Kasumi-1 (cell line): Measurements from ENCODE around the gene TACO1.
A peak's percentile ranks its signal among the peaks of the same experiment; 100 is the strongest.

Experiments used
- DNase-seq, 2 experiments: peaks; one replicate each; lab custom pipeline; 2025; lab: John Stamatoyannopoulos, UW

Gene TACO1

DNA sequence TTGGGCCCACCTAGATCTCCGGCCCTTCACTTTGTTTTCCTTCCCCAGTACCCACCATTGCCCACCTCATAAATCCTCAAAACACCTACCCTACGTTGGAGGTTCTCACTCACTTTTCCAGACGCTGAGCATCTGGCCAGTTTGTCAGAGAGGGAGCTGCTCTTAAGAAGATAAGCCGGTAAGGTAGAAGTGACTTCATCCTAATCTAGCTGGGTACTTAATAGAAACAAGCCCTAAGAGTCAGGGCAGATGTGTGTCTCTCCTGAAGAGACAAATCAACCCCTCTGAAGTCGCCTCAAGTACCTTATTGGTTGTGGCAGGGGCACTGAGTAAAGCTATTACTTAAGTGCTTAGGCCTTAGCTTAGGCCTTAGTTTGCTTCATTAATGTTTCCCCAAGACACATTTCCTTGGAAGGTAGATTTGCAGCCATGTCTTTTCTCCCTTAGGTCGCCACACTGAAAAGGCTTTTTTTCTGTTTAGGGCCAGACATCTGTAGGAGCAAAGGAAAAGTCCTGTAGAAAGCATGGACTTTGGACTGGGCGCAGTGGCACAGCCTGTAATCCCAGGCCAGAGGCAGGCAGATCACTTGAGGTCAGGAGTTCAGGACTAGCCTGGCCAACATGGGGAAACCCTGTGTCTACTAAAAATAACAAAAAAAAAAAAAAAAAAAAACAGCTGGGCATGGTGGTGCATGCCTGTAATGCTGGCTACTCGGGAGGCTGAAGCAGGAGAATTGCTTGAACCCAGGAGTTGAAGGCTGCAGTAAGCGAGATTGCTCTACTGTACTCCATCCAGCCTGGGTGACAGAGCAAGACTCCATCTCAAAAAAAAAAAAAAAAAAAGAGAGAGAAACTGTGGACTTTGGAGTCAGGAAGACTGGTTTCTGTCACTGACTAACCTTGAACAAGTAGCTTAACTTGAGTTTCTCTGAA is 1.0 kb downstream of the TACO1 start:
- no peak for DNase-seq

DNA sequence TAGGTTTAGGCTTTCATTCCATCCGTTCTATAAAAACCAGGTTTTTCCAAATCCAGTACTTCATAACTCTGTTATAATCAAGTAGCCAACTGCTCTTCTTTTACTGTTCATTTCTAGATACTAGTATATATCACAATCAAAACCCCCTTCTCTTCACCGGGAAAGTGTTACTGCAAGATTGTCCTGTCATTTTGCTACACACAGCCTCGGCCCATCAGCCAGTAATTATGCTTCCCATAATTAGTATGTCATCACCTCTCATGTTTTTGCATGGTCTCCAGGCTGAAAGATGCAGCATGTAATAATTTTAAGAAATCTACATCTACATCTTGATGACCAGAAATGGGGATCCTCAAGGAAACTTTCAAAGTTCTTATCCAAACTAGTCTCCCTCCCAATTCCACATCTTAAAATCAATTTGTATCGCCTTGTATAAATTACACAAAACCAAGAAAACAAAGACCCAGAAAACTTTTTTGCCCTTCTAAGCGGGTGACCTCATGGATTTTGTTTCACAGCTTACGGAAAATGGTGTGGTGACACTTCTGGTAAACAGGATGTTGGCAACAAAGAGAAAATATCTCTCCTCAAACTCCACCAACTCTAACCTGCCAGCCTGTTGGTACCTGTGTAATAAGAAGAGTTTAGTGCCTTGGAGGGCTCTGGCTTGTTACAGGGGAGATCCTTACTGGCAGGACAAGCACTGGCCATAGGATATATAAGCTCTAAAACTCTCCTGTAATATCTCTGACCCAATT is 9.3 kb downstream of the TACO1 start:
- no peak for DNase-seq

DNA sequence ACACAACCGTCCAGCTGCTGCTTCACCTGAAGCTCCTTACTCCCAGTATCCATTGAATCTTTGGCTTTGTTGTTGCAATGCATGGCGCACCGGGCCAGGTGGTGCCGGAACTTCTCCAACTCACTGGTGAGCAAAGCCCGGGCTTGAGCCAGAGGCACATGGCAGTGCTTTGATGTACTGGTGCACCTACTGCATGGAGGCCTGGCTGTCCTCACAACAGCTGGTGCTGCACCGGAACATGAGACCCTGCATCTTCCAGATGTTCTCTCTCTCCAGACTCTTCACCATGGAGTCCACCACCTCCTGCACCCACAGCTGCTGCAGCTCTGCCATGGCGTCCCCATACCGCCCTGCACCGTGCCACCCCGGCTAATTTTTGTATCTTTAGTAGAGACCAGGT is 10.2 kb downstream of the TACO1 start:
- DNase-seq = no peak

DNA sequence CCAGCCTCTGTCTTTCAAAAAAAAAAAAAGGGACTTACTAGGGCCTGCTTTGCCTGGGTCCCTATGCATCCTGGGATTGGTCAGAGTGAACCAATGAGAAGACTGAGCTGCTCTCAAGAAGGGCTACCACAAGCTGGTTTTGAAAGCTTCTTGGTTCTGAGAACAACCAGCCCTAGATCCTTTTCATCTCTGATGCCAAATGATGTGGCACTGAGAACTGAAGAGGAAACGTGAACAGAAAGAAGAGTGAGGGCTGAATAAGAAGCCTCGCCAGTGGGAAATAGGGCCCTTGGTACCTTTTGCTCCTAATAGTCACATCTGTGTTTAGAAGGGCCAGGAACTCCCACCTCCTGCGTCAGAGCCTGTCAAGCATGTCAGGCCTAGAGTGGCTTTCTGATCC is 10.7 kb downstream of the TACO1 start:
- DNase-seq = no peak

DNA sequence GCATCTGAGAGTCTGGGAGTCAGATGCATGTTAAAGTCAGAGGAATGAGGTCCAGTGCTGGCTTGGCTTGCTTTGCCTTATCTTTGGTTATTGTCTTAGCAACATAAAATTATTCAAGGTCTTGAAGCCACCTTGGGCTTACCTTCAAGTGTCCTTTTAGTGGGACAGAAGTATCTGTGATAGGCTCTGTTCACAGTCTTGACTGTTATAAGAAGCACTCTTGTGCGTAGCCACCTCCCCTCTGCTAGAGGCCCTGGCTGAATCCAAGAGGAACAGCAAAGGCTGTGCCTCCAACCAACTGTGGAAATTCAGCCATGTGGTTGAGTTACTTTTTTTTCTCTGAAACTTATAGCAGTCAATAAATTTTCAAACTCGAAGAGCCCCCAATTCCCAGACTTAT is 13.0 kb downstream of the TACO1 start:
- no peak for DNase-seq

DNA sequence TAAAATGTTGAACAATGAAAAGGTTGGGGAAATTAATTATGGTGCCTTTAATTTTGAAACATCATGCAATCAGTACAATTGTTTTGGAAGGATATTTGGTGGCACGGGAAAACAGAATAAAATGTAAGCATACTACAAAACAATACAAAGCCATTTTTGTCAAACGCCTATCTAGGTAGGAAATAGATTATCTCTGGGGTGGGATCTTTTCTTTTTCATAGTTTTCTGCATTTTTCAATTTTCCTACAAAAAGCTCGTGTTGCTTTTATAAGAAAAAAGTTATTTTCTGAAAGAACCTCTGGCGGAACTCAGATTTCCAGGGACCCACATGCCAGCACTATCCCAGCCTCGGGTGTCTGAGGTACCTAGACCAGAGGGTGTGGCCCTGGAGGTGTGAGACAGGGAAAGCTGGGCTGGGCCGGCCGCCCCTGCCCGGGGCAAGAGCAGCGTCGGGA is 20.6 kb downstream of the TACO1 start:
- peak in 1 of 2 experiments; percentile 54 for DNase-seq

DNA sequence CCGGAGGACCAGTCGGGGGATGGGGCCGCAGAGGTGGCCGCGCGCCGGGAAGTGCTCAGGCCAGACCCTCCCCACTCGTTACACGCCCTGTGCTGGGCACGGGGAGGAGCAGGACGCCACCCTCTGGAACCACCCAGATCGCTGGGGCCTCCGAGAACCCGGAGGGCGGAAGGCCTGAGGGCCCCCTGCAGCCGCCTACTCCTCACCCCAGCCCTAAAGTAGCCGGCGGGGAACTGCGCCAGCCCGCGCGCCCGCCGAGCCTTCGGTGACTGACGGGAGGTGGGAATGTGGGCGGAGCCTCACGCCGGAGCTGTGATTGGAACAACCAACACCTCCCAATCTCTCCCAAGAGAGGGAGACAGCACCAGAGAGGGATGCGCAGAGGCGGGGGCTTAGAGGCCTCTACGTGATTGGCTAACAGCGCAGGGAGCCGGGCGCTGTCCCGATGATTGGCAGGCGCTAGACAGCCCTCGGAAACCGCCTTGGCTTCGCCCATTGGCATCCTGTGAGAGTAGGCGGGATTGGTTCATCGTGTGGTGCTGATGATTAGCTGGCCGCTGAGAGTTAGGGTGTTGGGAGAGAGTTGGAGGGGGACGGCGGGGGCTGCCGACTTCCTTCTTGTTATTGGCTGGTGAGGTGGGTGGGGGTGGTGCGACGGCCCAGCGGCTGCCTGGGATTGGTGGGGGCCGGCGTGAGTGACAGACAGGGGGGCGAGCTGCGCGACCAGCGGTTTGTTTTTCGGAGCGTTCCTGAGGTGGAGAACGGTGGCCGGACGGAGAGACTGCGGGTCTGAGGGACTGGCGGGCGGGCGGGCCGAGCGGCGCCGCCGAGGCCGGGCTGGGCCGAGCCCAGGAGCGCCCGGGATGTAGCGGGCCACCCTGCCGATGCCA is 21.2 kb downstream of the TACO1 start, which contains the start of gene MAP3K3:
Gene MAP3K3 (plus strand): TSS at position 734 of the 890 bp plus-strand sequence. CDS start 343 bp downstream, outside the sequence.
- DNase-seq = peak; percentile 100

DNA sequence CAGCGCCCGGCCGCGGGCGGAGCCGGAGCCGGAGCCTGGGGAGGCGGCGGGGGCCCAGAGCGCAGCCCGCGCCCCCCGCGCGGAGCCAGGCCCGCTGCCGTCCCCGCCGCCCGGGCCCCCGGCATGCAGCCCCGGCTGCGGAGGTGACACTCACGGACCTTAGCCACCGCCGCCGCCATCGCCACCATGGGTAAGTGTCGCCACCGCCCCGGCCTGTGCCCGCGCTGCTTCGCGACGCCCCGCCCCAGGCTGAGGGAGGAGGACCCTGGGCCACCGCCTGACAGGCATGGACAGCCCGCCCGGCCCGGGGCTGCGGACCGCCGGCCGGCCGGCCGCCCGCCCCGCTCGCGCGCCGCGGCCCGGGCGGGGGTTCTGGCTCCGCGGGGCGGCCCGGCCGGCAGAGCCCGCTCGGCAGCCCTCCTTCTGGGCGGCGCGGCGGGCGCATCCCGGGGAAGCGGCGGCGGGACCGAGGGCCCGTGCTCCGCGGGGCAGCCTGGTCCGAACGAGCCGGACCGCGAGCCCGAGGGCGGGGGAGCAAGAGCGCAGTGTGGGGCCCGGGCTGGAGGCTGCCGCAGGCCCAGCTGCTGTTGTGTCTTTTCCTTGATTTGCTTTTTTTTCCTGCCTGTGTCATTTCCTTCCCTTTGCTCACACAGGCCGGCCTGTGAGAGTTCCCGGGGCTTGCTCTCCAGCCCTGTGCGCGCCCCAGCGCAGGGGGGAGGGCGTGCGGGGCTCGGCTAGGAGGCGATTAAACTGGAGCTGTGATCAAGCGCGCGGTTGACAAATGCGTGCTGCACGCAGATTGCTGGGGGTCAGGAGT is 22.1 kb downstream of the TACO1 start:
- DNase-seq = peak; percentile 81 to 86

DNA sequence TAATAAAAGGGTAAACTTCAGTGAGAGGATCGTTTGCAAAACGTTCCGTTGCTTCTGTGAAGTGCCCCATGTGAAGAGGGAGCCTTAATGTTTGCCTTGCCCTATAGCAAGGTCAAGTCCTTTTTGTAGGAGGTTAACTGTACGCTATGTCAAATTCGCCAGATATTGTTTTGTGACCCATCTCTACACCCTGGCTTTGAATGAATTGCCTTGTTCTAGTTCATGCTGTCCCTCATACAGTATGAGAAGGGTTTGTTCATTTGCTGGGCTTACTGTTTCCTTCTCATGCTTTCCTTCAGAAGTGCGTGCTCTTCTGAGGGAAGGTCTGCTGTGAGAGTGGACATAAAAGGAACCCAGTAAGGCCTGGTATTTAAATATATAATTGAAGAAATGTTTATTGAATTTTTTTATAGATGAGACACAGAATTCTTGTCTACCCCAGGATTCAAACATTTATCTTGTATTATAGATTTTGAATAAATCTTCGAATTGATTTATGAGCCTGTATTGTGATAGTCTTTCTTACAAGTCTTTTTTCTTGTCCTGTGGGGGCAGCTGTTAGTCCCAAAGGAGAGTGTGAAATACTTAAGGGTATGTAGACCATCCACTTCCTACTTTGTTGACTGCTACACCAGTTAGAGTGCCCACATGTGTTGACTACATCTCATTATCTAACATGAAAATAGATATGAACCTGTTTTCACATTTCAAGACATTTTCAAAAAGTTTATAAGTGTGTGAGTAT is 23.3 kb downstream of the TACO1 start:
- peak in 1 of 2 experiments; percentile 44 for DNase-seq

DNA sequence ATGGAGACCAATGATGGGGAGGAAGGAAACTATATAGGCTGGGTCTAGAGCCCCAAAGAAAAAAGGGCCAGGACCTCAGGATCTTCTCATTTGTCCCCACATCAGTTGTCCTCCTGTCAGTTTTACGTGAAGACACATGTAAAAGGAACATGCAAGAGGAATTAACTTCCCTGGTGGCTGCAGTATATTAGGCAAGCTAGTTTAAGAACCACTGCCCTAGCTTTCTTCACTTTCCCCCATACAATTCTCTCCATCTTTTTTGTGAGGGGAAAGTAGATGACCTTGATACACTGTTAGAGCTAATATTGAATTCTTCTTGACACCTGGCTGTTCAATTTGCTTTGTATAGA is 23.8 kb downstream of the TACO1 start:
- peak; percentile 16 to 37 for DNase-seq

DNA sequence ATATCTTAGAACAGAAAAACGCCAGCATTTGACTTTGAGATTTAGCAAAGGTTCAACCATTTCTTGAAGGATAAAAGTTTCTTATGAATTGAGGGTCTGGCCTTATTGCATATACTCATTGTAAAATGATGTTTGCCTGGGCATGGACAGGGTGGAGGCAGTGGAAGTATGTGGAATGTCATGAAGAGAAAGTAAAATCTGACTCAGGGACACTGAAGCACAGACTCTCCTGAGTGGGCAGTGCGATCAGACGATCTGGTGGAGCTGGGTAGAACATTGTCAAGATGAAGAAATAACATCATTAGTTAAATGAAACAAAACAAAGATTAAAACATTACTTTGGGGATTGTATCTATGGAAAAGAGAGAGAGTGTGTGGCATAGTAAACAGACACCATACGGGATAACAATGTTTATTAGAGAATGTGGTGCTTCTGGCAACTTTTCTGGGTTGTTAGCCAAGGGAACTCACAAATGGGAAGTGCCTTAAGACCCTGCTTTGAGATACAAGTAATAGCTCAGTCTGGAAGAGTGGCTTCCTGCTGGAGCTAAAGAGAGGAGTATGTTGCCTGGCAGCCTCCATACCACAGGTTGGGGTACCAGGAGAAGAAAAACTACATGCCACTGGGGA is 26.0 kb downstream of the TACO1 start:
- peak; percentile 40 to 59 for DNase-seq

DNA sequence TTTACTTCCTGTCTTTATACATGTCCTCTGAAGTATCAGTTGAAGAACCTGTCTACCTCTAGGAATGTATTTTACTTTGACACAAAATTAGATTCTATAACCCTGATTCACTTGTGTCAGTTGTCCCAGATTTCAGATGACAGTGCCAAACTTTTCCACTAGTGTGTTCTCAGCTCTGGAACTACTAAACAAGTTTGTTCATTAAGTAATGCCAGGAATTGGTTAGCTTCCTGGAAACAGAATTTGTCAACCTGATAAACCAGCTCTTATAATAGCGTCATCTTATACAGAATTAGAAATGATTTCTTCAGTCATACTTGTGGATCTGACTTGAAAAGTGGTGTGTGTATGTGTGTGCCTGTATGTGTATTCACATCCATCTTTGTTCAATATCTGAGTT is 28.9 kb downstream of the TACO1 start:
- no peak for DNase-seq

DNA sequence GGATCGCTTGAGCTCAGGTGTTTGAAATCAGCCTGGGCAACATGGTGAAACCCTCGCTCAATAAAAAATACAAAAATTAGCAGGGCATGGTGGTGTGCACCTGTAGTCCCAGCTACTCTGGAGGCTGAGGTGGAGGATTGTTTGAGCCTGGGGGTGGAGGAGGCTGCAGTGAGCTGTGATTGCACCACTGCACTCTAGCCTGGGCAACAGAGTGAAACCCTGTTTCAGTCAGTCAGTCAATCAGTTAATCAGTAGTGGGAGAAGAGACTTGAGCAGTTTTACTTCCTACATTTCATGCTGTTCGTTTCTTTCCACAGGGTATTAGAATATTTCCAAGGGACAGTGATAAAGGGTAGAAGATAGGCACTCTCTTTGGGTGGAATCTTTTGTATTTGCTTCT is 30.4 kb downstream of the TACO1 start:
- DNase-seq = no peak

DNA sequence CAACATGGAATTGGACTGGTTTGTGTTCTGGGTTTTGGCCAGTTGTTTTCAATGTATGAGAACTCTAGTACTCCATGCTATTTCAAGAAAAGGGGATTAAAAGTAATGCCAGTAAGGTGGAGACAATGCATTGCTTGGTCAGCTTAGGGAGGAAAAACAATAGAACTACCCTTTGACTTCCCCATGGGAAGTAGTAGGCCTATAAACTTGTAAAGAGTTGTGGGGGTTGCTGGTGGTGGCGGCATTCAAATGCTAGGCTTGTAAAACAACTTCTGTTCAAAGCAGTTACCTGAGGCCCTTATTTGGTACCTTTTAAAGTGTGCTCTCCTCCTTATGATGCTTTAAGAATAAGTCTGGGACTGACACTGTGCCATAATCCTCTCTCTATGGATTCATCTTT is 30.9 kb downstream of the TACO1 start:
- peak in 1 of 2 experiments; percentile 15 for DNase-seq

DNA sequence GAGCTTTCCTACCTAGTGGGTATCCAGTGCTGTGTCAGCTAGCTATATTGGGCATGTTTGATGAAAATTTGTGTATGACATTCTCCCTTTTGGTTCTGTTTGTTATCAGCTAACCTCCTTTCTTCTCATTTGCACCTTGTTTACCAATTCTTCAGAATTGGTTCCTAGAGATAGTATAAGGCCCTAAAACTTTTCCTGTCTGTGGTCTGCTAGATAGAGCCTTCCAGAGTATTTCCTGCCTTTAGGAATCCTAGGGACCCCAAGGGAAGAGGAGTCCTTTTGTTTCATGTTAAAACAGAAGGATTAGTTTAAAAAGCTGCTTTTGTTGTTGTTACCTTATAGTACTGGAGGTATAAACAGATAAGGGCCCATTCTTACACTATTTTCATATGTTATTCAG is 33.0 kb downstream of the TACO1 start:
- peak in 1 of 2 experiments; percentile 41 for DNase-seq

DNA sequence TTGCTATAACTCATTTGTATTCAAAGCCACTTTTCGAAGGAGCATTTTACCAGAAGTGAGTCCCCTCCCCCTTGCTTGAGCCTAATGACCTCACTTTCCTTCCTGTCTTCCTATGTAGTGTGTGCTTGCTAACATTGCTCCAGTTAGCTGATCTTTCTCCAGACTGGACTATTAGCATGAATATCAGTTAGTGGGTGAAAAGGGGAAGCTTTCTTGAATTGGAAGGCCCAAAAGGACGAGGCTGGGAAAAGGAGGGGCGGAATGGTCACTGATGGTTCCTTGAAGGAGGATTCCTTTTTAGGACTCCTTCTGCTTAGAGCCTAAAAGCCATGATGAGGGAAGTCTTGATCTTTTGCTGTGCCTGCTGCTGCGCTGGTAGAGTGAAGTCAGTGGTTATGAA is 33.5 kb downstream of the TACO1 start:
- peak; percentile 96 to 98 for DNase-seq

DNA sequence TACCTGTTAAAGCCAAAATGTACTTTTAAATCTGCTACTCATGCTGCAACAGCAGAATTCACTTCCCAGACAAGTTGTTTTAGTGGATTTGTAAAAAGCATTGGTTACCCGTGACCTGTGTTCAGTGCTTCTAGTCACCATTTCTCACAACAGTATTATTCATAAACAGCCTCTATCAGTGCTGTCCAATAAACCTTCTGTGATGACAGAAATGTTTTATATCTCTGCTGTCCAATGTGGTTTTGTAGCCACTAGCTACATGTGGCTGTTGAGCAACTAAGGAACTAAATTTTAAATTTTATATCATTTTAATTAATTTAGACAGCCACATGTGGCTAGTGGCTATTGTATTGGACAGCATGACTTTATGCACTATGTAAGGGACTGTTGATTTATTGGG is 34.1 kb downstream of the TACO1 start:
- no peak for DNase-seq

DNA sequence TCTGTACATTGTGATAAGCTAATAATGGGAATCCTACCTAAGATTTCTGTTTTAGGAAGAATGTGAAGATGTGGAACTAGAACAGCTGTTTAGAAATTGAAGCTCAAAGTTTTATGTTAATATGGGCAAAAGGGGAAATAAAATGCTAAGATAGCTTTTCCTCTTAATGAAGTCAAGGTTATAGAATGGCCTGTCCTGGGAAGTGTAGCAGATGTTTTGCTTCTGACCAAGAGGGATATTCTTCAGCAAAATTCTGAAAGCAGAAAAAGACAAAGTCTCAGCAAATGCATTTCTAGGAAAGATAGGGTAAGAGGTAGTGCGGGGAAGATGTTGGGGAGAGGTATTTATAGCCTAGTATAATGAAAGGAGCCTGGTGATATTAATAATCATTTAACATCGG is 34.6 kb downstream of the TACO1 start:
- DNase-seq = peak in 1 of 2 experiments; percentile 11

DNA sequence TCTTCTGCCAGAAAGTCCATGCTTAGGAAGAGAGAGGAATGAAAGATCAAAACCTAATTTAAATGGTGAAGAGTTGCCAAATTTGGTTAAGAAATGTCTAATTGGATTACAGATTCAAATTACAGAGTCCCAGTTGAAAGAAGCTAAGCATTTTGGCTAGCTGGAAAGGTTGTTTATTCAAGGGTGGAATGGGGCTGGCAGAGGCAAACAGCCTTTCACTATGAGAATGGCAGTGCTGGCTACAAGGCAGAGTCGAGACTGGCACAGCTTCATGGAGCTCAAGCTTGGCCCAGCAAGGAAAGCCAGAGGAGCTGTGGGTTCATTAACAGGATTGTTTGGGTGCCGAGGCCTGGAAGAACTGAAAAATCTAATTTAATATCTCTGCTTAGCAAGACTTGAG is 35.1 kb downstream of the TACO1 start:
- DNase-seq = no peak

DNA sequence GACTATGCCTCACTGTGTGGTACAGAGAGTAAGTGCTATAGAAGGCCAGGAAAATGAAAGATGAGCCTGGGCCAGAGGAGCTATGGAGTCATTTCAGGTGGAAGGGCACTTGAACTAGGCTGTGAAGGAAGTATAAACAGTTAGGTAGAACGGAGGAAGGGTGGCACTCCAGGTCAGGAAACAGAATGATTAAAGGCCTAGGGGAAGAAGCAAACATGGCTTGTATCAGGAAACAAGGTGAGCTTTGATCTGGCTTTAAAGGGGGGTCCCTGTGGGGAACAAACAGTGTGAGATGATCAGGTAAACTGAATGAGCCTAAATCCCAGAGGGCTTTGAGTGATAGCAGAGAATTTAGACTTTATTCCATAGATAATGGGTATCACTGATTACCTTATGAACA is 38.4 kb downstream of the TACO1 start:
- no peak for DNase-seq
